Measurements from ENCODE around the gene CADPS.

- TF ChIP-seq POLR2AphosphoS5 (IDR thresholded peaks at IDR 0.05) (no peak), CTCF (IDR thresholded peaks at IDR 0.05 in 8 of 11, conservative IDR thresholded peaks at IDR 0.05 in 3 of 11) (no peak), POLR2A (IDR thresholded peaks at IDR 0.05) (no peak)
These were observed 41.7 kb downstream of the CADPS start for GRCh38 chr3:62833538-62833937.
